Measurements from ENCODE around the gene SIRT1.

DNA sequence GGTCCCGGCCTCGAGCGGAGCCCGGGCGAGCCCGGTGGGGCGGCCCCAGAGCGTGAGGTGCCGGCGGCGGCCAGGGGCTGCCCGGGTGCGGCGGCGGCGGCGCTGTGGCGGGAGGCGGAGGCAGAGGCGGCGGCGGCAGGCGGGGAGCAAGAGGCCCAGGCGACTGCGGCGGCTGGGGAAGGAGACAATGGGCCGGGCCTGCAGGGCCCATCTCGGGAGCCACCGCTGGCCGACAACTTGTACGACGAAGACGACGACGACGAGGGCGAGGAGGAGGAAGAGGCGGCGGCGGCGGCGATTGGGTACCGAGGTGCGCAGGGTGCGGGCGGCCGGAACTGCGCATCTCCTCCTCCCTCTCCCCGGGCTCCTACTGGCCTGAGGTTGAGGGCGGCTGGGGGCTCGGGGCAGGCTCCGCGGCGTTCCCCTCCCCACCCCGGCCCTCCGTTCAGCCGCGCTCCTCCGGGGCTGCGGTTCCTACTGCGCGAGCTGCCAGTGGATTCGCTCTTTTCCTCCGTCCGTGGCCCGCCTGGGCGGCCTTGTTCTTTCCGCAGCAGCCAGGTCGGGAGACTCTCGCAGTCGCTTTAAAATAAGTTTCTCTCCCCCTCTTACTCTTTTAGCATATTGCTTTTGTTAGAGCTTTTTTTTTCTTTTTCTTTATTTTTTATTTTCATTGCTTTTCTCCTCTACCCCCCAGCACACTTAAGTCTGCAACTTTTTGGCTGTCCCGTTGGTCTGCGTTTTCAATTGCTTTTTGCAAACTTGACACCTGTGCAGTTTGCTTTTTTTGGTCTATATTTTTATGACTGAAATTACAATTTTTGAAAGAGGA is 600 bp downstream of the SIRT1 start:
- TF ChIP-seq, protein P1, sequence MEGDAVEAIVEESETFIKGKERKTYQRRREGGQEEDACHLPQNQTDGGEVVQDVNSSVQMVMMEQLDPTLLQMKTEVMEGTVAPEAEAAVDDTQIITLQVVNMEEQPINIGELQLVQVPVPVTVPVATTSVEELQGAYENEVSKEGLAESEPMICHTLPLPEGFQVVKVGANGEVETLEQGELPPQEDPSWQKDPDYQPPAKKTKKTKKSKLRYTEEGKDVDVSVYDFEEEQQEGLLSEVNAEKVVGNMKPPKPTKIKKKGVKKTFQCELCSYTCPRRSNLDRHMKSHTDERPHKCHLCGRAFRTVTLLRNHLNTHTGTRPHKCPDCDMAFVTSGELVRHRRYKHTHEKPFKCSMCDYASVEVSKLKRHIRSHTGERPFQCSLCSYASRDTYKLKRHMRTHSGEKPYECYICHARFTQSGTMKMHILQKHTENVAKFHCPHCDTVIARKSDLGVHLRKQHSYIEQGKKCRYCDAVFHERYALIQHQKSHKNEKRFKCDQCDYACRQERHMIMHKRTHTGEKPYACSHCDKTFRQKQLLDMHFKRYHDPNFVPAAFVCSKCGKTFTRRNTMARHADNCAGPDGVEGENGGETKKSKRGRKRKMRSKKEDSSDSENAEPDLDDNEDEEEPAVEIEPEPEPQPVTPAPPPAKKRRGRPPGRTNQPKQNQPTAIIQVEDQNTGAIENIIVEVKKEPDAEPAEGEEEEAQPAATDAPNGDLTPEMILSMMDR (IDR thresholded peaks at IDR 0.05; ENCODE audit: insufficient read depth, low read length, poor library complexity, severe bottlenecking): no peak
- no peak for TF ChIP-seq EZH2phosphoT487 (conservative IDR thresholded peaks at IDR 0.05; ENCODE audit: low read length)

Data from SU-DHL-6 (cell line).